CD14-positive monocyte (primary cell): ENCODE measurements around the gene WDTC1. TPM values are rescaled to one million over a fixed set of nuclear protein-coding genes. Genes with fewer than 3 reads are reported as not detected.

ENCODE experiments used
- DNase-seq, 3 donors: peaks; one replicate each; pipeline ENCODE4 v3.0.0-alpha.2; 2011 to 2022
- H2AFZ ChIP-seq: 2 replicates; pipeline ENCODE4 v1.6.0; 2012; ENCODE audit warnings: mild to moderate bottlenecking, low read depth, low read length, inconsistent platforms; ENCODE audit not compliant: insufficient read depth, poor library complexity, severe bottlenecking
- H3K27ac ChIP-seq, 2 donors: 1 replicate in 1 of 2; 2 replicates in 1 of 2; pipeline ENCODE4 v1.5.1; 2012 to 2013; ENCODE audit warnings: low read length in 2 of 2, control low read depth in 1 of 2, inconsistent platforms in 1 of 2, low read depth in 1 of 2, mild to moderate bottlenecking in 1 of 2
- H3K27me3 ChIP-seq, 2 donors: one replicate each; pipeline versions ENCODE4 v1.6.0 to v1.6.1; 2011 to 2013; ENCODE audit warnings: low read length in 2 of 2; ENCODE audit not compliant: control insufficient read depth in 2 of 2, insufficient read depth in 2 of 2
- H3K36me3 ChIP-seq, 2 donors: replicated peaks in 1 of 2; 1 replicate in 1 of 2; 2 replicates in 1 of 2; pipeline versions ENCODE4 v1.5.1 to v1.6.1; 2012 to 2013; ENCODE audit warnings: low read length in 2 of 2, control low read depth in 1 of 2, inconsistent platforms in 1 of 2, mild to moderate bottlenecking in 1 of 2; ENCODE audit not compliant: insufficient read depth in 2 of 2, control insufficient read depth in 1 of 2
- H3K4me1 ChIP-seq, 2 donors: 1 replicate in 1 of 2; 2 replicates in 1 of 2; pipeline versions ENCODE4 v1.5.1 to v1.6.1; 2012 to 2013; ENCODE audit warnings: low read length in 2 of 2, control low read depth in 1 of 2, inconsistent platforms in 1 of 2, mild to moderate bottlenecking in 1 of 2, moderate library complexity in 1 of 2; ENCODE audit not compliant: insufficient read depth in 2 of 2, control insufficient read depth in 1 of 2
- H3K4me2 ChIP-seq: replicated peaks from 2 replicates; pipeline ENCODE3; 2012; ENCODE audit warnings: low read length, moderate library complexity, mild to moderate bottlenecking; ENCODE audit not compliant: poor library complexity, severe bottlenecking; ENCODE audit errors: extremely low read depth
- H3K4me3 ChIP-seq, 3 experiments: fragments of 200-600 bp in 1 of 3; sonication (generic) in 1 of 3; replicated peaks in 1 of 3; 1 replicate in 2 of 3; 2 replicates in 1 of 3; pipeline ENCODE4 v1.5.1; 2011 to 2013; ENCODE audit warnings: low read length in 3 of 3, mild to moderate bottlenecking in 3 of 3, control low read depth in 2 of 3, low read depth in 2 of 3, inconsistent platforms in 1 of 3, moderate library complexity in 1 of 3
- H3K79me2 ChIP-seq: 2 replicates; pipeline ENCODE4 v1.6.0; 2012; ENCODE audit warnings: mild to moderate bottlenecking, control low read depth, inconsistent platforms, low read length, moderate library complexity; ENCODE audit not compliant: insufficient read depth
- H3K9ac ChIP-seq: 2 replicates; pipeline ENCODE4 v1.6.0; 2017; ENCODE audit warnings: low read length, mild to moderate bottlenecking; ENCODE audit not compliant: insufficient read depth, poor library complexity, severe bottlenecking
- H3K9me3 ChIP-seq, 2 donors: replicated peaks in 1 of 2; 1 replicate in 1 of 2; 2 replicates in 1 of 2; pipeline versions ENCODE4 v1.5.1 to v1.6.1; 2012 to 2013; ENCODE audit warnings: low read length in 2 of 2, control low read depth in 1 of 2; ENCODE audit not compliant: control insufficient read depth in 1 of 2, insufficient read depth in 1 of 2
- H4K20me1 ChIP-seq: 2 replicates; pipeline ENCODE4 v1.6.0; 2012; ENCODE audit warnings: mild to moderate bottlenecking, low read length, control low read depth, moderate library complexity; ENCODE audit not compliant: insufficient read depth
- H3K27ac Mint-ChIP-seq, 7 donors: one replicate each; pipeline ENCODE4 v1.8.0; 2020; ENCODE audit warnings: mild to moderate bottlenecking in 7 of 7, mixed read lengths in 7 of 7, moderate library complexity in 6 of 7, inconsistent platforms in 2 of 7
- H3K27me3 Mint-ChIP-seq, 3 donors: one replicate each; pipeline ENCODE4 v1.8.0; 2021 to 2022; ENCODE audit warnings: low read depth in 3 of 3, mild to moderate bottlenecking in 3 of 3, mixed read lengths in 3 of 3, moderate library complexity in 3 of 3, inconsistent platforms in 1 of 3
- H3K36me3 Mint-ChIP-seq, 2 donors: one replicate each; pipeline ENCODE4 v1.8.0; 2020; ENCODE audit warnings: mixed read lengths in 2 of 2, inconsistent platforms in 1 of 2, mild to moderate bottlenecking in 1 of 2
- H3K4me1 Mint-ChIP-seq: one replicate; pipeline ENCODE4 v1.8.0; 2020; ENCODE audit warnings: mild to moderate bottlenecking, mixed read lengths
- H3K4me3 Mint-ChIP-seq, 2 donors: one replicate each; pipeline ENCODE4 v1.8.0; 2020; ENCODE audit warnings: mild to moderate bottlenecking in 2 of 2, mixed read lengths in 2 of 2, moderate library complexity in 1 of 2
- H3K9me3 Mint-ChIP-seq, 7 donors: one replicate each; pipeline ENCODE4 v1.8.0; 2020 to 2022; ENCODE audit warnings: mixed read lengths in 7 of 7, mild to moderate bottlenecking in 6 of 7, moderate library complexity in 6 of 7, inconsistent platforms in 2 of 7
- CTCF ChIP-seq: fragments of 200-600 bp; IDR thresholded peaks from one replicate; pipeline ENCODE4 v1.8.0; 2022; ENCODE audit warnings: antibody characterized with exemption, mild to moderate bottlenecking
- whole genome bisulfite sequencing: methylation state at CpG from one replicate; pipeline ENCODE4 v1.1.5; 2013; ENCODE audit warnings: missing lambda C conversion rate; ENCODE audit not compliant: insufficient coverage; 5-methylcytosine and 5-hydroxymethylcytosine counted together
- intact Hi-C, 2 donors: fragments of 100-400 bp; cut with micrococcal nuclease; formaldehyde crosslinking; loops; one replicate each; pipeline versions ENCODE4 v1.15.0 to v1.15.1; 2023
- polyA plus RNA-seq, 3 donors: library from polyadenylated mRNA; depleted of rRNA in 1 of 3; unstranded in 2 of 3; stranded (reverse) in 1 of 3; fragments of 300-500 nt in 2 of 3; fragments of >200 nt in 1 of 3; fragmentation: Illumina TruSeq in 2 of 3; gene quantifications; 1 replicate in 2 of 3; 2 replicates in 1 of 3; pipeline ENCODE4 v1.2.3, GENCODE V29; 2012 to 2021

The WDTC1 gene
- polyA plus RNA-seq, 3 donors, result 2.1 to 26.6 (median 4.3) TPM

GRCh38 chr1:27346991-27347624, 112.7 kb downstream of the WDTC1 start:
- H3K9me3 ChIP-seq, result no peaks in the 10 kb centered on the region
- H3K9ac ChIP-seq, result no peak overlapping the region
- Mint-ChIP-seq H3K36me3 (peaks cover 28 to 53% of the 10 kb centered on the region in 2 donors), H3K27me3 (peaks cover under 1 to 11% (median 2%) of the 10 kb centered on the region in 3 donors), H3K4me1 (peaks cover 39% of the 10 kb centered on the region), H3K27ac (peak overlapping the region in 1 of 7 donors; percentile 54), H3K9me3 (peaks cover 0 to 2% (median 0%) of the 10 kb centered on the region in 7 donors), H3K4me3 (no peak overlapping the region)
- peaks cover 29 to 44% of the 10 kb centered on the region in 2 donors for H3K4me1 ChIP-seq
- intact Hi-C loops, result no loop called here
- peaks cover 4% of the 10 kb centered on the region for H4K20me1 ChIP-seq
- H3K36me3 ChIP-seq, result peaks cover 29 to 49% of the 10 kb centered on the region in 2 donors
- 93% methylated on average over 8 of the region's 14 CpGs for WGBS
- H3K27me3 ChIP-seq, result peaks cover 0 to 2% of the 10 kb centered on the region in 2 donors
- no peak overlapping the region for H3K4me3 ChIP-seq
- H3K79me2 ChIP-seq, result peaks cover 32% of the 10 kb centered on the region
- H2AFZ ChIP-seq, result no peak overlapping the region
- DNase-seq, result no peak
- no peak overlapping the region for H3K27ac ChIP-seq
- H3K4me2 ChIP-seq, result no peak overlapping the region
- TF ChIP-seq CTCF, result no peak

GRCh38 chr1:27348861-27349783, 114.7 kb downstream of the WDTC1 start:
- DNase-seq, result no peak
- Histone ChIP-seq H3K27ac (no peak overlapping the region), H4K20me1 (peaks cover 4% of the 10 kb centered on the region), H3K4me2 (peak overlapping the region; percentile 70), H3K4me3 (peak overlapping the region in 2 of 3 experiments; percentile 18 to 66), H3K9me3 (no peaks in the 10 kb centered on the region), H3K36me3 (peaks cover 35 to 58% of the 10 kb centered on the region in 2 donors), H3K79me2 (peaks cover 13% of the 10 kb centered on the region), H3K4me1 (peaks cover 9 to 24% of the 10 kb centered on the region in 2 donors), H3K27me3 (peaks cover 0 to 2% of the 10 kb centered on the region in 2 donors), H3K9ac (no peak overlapping the region), H2AFZ (peak overlapping the region; percentile 77)
- H3K9me3 Mint-ChIP-seq, result peaks cover 0 to 2% (median 0%) of the 10 kb centered on the region in 7 donors
- peak overlapping the region; percentile 67 to 68 for H3K4me3 Mint-ChIP-seq
- intact Hi-C loops, result no loop called here
- 59% methylated on average over 43 of the region's 51 CpGs for WGBS
- peak overlapping the region in 1 of 7 donors; percentile 25 for H3K27ac Mint-ChIP-seq
- peaks cover 32 to 69% of the 10 kb centered on the region in 2 donors for H3K36me3 Mint-ChIP-seq
- H3K27me3 Mint-ChIP-seq, result peaks cover 1 to 11% (median 4%) of the 10 kb centered on the region in 3 donors
- no peak for TF ChIP-seq CTCF
- peaks cover 19% of the 10 kb centered on the region for H3K4me1 Mint-ChIP-seq
